Fibroblast of skin of back (primary cell): ENCODE data around the gene ATP7A.

ENCODE experiments used
- DNase-seq: peaks from one replicate; pipeline ENCODE4 v3.0.0-alpha.2; 2013

The ATP7A gene

GRCh38 chrX:77945910-77946545 lies 35.5 kb downstream of the ATP7A start:
- DNase-seq = no peak

DNA sequence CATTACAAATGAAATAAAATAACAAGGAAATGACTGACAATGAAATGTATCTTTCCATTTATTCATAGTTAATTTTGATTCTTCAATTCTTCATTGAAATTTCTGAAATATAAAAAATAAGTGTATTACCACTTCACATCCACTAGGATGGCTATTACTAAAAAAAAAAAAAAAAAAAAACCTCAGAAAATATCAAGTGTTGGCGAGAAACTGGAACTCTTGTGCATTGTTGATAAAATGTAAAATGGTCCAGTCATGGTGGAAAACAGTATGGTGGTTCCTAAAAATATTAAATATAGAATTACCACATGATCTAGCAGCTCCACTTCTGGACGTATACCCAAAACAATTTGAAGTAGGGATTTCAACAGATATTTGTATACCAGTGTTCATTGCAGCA lies 36.1 kb downstream of the ATP7A start:
- no peak for DNase-seq

DNA sequence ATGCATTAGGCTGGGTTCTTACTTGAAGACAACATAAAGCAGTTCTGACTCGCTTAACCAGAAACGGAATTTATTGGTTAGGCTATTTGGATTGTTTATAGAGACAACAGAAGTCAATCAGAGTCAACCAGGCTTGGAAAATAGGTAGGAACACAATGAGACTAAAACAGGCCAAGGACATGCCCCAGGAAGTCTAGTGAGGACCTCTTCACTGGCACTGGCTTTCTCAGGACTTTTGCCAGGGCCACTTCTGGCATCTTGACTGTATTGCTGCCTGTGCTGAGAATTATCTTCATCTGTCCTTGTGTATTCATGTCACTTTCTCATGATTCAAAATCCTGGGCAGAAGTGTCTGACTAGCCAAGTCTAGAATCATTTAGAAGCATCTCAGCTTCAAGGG lies 39.3 kb downstream of the ATP7A start:
- no peak for DNase-seq

- DNase-seq = no peak
Measured at GRCh38 chrX:77952173-77952572, 41.7 kb downstream of the ATP7A start.

DNA sequence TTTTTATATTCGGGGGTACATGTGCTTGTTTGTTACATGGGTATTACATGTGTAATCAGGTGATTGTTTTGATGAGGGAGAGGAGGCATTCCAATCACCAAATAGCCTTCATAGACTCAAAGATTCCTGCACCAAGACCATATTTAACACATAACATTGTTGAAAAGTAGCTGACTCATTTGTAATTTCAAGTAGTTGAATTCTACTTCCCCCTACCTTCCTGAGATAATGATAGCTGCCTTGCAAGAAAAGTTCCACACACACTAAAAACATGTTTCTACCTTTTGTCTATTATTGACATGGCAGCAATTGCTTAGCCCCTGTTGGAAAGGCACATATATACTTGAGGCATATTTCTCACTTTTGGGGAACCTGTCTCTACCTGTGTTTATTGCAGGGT lies 42.8 kb downstream of the ATP7A start:
- no peak for DNase-seq

DNA sequence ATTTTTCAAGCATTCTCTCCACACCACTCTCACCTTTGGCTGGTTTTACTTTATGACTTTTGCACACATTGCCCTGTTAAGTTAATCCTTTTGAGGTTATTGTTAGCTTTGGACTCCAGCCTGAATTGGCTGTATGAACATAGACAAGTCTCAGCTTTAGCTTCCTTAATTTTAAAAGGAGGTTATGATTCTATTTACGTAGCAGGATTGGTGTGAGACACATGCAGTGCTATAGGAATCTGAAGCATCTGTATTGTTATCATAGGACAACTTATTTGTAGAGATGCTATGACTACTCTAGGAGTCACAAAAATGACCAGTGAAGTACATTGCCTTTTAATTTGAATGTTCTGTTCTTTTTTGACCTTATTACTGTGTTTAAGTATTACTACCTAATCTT lies 43.2 kb downstream of the ATP7A start:
- peak; percentile 53 for DNase-seq

DNA sequence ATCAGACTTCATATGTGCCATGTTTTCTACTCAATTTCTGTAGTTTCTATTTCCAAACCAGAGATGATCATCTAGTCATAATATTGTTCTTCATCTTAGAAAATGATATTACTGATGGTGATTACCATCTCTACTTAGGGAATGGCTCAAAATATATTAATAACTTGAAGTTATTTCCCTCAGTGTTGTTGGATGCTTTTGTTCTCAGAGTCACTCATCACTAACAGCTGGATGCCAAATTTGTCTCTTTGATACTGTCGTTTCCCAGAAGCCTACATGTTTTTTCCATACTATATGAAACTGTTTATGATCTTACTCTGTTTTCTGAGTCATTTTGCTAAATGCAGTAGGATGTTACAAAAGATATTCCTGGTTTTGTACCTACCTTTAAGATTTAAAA lies 50.1 kb downstream of the ATP7A start:
- no peak for DNase-seq

- no peak for DNase-seq
Measured at GRCh38 chrX:77961063-77961462, 50.6 kb downstream of the ATP7A start.

DNA sequence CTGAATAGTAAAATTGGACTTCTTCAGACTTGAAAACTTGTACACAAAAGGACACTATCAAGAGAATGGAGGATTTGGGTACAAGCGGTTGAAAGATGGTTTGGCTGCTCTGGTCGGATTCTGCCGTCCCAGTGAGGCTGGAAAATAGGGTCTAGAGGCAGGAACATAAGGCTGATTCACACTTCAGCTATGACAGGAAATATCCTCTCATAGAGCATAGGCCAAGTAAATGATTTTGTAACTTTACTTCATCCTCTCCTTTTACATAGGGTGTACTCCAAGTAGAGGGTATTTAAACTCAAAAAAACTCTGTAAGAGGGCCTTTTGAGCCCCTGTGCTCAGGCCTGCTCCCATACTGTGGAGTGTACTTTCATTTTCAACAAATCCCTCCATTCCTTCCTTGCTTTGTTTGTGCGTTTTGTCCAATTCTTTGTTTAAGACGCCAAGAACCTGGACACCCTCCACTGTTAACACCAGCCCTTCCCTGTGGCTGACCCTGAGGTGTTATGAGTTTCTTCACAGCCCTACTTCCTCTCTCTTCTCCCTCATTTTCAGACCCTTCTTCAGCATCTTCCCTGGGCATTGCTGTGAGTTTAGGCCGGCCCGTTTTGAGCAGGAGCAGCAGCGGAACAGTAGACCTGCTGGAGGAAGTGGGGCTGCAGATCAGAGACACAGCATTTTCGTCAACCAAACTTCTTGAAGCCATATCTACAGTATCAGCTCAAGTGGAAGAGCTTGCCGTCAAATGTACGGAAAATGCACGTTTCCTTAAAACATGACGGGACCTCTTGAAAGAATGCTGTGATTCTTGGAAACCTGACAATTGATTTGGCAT lies 51.8 kb downstream of the ATP7A start:
- DNase-seq = peak; percentile 18

DNA sequence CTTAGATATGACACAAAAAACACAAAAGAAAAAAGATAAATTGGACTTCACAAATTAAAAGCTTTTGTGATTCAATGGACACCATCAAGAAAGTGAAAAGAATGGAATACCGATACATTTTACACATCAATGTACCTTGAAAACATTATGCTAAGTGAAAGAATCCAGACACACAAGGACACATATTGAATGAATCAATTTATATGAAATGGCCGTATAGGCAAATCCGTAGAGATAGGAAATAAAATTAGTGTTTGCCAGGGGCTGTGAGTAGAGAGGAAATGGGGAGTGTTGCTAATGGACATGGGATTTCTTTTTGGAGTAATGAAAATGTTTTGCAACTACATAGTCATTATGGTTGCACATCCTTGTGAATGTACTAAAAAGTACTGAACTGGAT lies 55.9 kb downstream of the ATP7A start:
- no peak for DNase-seq

GRCh38 chrX:77967631-77968030 lies 57.1 kb downstream of the ATP7A start:
- no peak for DNase-seq

GRCh38 chrX:77969538-77969937 lies 59.0 kb downstream of the ATP7A start, which contains the start of gene PGAM4:
PGAM4 (minus strand) TSS chrX:77969638; CDS start chrX:77969638, 0 bp downstream.
- DNase-seq = no peak

DNA sequence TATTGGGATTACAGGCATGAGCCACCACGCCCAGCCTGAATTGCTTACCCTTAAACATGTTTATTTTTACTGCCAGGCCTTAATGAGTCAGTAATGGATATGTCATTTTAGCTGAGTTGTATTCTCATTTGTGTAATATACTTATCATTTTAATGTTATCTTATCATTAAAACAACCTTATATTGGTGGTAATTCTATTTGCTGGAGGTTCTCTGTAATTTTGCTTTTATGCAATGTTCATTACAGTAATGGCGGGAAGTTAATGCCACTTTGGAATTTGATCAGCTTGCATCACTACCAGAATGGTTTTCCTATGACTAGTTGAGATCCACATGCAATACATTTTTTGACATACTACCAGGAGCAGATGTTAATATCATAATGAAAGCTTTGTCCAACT lies 65.3 kb downstream of the ATP7A start:
- no peak for DNase-seq

- no peak for DNase-seq
Measured at GRCh38 chrX:77977095-77977494, 66.6 kb downstream of the ATP7A start.

DNA sequence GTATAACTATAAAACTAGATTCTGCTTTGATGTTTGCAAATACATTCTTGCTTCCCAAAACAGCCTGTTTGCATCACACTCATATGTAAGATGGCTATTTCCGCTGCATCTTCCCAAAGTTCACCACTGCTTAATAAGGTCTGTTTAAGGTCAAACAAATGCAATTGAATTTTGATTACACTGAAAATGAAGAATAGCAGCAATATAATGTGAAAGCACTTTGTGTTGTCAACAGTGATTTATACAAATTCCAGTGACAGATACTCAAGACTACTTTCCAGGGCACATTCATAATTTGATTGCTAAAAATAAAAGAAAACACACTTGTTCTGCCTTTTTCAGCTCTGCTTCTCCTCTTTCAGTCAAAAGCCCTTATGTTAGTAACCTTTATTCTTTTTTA lies 67.0 kb downstream of the ATP7A start:
- no peak for DNase-seq

GRCh38 chrX:77979870-77980269 lies 69.4 kb downstream of the ATP7A start:
- no peak for DNase-seq

GRCh38 chrX:78011846-78012245 lies 101.4 kb downstream of the ATP7A start:
- peak; percentile 11 for DNase-seq

GRCh38 chrX:78019586-78020483 lies 109.3 kb downstream of the ATP7A start:
- DNase-seq = no peak

DNA sequence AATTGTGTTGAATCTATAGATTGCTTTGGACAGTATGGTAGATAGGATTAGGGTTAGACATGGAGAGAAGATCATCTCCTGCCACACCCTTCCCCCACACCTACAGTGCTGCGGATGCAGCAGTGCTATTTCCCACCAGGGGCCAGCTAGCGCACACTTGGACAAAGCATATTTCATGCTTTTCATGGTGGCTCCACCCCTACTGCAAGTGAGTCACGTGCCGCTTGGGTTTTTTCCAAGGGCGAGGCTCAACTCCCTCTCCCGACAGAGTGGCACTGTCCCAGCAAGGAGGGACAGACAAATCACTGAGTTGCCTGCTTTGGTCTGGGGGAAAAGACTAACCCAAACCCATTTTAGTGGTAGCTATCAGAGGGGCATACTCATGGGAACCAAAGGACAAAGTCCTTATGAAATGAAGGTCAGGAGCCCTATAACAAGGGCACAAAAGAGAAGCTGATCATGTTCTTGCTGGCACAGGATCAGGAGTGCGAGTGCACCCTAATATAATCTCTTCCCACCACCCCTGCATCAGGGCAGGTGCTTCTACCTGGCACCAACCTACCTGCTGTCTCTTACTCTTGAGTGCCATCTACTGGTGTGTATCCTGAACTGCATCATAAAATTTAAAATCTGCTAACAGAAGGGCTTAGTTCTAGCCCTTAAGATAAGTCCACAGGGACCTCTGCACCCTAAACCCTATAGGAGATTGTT lies 114.0 kb downstream of the ATP7A start:
- DNase-seq = peak; percentile 16

GRCh38 chrX:78027798-78028197 lies 117.3 kb downstream of the ATP7A start:
- no peak for DNase-seq

GRCh38 chrX:78029663-78030062 lies 119.2 kb downstream of the ATP7A start:
- DNase-seq = peak; percentile 17

GRCh38 chrX:78035061-78035460 lies 124.6 kb downstream of the ATP7A start:
- no peak for DNase-seq
